GM19468 (cell line): Measurements from ENCODE around the gene TNIK.
A peak's percentile ranks its signal among the peaks of the same experiment; 100 is the strongest.

Experiments used
- ATAC-seq: cut with Tn5 transposase; IDR thresholded peaks from one replicate; pipeline ENCODE4 v1.9.1; 2021; ENCODE audit warnings: mild to moderate bottlenecking, moderate library complexity, moderate number of reproducible peaks; ENCODE audit not compliant: unreplicated experiment; ENCODE audit errors: extremely low read depth

Gene TNIK

DNA sequence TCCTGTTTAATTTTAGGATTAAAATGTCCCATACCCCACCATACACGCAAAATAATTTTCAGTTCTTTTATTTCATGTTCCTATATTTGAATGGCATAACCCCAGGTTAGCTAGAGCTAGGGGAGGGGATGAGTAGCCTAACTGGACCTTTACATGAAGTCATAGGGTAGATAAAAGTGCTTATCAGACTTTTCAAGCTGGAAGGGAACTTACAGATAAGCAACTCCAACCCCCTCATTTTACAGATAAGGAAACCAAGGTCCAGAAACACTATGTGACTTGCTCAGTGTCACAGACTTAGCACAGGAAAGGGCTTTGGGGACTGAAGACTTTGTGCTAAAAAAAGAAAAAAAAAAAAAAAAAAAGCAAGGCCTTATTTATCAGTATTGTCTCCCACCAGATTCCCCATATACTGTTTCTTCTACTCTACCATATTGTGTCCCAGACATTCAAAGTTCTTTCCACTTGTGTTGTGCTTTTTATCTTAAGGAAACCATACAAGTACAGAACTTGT is 10.6 kb upstream of the TNIK start:
- ATAC-seq = no peak

DNA sequence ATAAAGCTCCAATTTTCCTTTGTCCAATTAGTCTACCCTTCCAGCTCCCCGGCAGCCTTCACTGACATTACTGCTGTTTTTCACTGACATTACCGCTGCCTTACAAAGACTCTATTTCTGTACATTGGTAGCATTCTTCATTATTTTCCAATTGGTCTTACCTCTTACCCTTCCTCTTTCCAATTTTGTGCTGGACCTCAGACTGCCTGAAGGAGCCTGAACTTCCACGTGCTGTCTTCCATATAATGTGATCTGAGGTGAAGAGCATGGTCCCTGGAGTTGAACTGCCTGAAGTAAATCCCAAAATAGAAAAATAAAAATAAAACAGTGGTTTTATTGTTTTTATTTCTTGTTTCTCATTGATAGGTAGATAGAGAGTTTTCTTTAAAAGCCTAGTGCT is 9.2 kb upstream of the TNIK start:
- ATAC-seq = no peak

DNA sequence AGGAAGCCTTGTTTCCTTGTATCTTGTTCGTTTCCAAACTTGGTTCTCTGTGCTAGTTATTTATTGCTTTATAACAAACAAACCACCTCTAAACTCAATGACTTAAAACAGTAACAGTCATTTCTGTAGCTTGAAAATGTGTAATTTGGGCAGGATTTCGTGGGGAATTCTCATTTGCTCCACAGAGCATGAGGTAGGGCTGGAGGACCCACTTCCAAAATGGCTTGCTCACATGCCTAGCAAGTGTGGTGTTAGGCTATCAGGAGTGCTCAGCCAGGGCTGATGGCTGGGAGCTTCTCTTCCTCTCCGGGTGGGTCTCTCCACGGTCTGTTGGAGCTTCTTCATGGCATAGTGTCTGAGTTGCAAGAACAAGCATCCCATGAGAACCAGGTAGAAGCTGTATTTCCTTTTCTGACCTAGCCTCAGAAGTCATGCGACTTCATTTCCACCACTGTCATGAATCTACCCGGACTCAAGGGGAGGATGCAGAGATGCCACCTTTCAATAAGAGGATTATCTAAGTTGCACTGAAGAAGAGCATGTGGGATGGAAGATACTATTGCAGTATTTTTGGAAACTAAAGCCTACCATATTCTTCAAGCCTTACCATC is 8.2 kb upstream of the TNIK start:
- no peak for ATAC-seq

DNA sequence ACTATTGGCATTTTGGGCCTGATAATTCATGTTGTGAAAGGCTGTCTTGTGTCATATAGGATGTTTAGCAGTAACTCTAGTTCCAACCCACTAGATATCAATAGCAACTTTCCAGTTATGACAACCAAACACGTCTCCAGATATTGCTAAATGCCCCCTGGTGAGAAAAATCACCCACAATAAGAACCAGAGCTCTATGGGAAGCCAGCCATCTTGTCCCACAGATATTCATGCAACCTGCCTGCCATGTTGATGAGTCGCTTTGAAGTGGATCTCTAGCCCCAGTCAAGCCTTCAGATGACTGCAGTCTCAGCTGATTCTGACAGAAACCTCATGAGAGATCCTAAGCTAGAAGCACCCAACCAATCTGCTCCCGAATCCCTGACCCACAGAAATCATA is 5.6 kb upstream of the TNIK start:
- ATAC-seq = no peak

DNA sequence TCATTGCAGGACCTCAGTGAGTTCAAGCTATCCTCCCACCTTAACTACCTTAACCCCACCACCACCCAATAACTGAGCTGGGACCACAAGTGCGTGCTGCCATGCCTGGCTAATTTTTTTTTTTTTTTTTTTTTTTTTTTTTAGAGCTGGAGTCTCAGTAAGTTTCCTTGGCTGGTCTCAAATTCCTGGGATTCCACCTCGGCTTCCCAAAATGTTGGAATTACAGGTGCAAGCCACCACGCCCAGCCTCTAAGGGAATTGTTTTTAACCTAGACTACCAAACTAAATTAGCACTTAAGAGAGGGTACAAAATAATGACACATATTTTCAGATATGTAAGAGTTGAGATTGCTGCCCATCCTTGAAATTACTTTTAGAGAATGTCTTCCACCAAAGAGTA is 4.3 kb upstream of the TNIK start:
- ATAC-seq = no peak

DNA sequence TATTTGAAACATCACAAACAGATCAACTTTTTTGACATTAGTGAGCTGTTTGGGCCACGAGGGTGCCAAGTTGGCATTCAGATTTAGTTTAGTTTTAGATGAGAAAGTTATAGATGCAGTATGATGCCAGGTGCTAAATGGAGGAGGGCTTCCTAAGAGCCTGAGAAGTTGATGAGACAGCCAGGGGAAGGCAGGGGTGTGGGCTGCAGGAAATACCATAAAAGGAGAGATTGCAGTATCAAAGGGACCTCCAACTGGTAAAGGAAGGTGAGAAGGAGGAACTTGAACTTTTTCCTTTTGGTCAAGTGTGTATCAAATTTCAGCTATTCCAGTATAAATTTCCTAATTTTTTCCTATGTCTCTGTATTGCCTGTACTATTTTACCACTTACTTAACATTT is 2.0 kb upstream of the TNIK start:
- no peak for ATAC-seq

DNA sequence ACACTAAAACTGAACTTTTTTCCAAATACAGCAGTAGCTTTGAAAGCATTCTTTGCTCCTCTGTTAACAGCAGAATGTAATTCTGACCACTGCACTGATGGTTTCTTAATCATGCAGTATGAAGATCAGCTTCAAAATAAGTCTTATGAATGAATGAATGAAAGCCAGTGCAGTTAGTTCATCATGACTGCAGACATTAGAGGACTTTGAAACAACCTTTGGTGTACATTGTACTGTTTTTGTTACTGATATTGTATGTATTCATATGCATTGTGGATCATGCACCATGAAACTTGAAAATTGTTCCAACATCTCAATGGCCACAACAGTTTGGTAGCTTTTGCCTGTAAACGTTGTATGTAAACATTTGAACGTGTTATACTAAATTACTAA is 1.3 kb upstream of the TNIK start:
- no peak for ATAC-seq

DNA sequence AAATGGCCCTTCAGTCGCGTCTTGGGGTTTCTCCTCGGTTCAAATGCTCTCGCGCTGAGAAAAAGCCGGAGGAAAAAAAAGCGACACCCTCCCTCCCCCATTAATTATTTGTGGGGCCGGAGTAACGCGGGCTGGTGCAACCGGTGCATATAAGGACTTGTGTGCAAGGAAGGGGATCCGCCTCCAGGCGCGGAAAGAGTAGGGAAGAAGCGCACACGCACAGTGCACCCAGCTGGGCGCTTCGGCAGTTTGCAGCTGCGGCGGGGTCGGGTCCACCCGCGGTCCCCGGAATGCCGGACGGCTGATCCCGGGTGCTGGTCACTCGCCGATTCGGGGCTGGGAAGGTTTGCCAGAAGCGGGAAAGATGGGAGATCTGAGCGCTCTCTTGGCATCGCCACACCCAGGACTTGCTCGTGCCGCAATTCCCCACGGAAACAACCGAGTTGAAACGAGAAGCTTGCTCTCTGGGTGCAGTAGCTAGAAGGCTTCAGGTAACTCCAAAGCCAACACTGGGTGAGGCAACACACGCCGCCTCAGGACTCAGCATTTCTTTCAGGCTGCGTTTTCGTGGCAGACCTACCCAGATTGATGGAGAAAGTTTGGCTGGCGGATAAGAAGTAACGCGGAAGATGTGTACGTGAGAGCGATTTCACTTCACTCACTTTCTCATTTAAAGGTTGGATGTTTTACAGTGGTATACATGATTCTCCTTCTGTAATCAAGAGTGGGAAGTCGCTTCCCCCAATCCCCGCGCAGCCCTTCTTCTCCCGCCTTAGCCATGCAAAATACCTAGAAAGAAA is 720 bp upstream of the TNIK start:
- peak; percentile 6 for ATAC-seq

DNA sequence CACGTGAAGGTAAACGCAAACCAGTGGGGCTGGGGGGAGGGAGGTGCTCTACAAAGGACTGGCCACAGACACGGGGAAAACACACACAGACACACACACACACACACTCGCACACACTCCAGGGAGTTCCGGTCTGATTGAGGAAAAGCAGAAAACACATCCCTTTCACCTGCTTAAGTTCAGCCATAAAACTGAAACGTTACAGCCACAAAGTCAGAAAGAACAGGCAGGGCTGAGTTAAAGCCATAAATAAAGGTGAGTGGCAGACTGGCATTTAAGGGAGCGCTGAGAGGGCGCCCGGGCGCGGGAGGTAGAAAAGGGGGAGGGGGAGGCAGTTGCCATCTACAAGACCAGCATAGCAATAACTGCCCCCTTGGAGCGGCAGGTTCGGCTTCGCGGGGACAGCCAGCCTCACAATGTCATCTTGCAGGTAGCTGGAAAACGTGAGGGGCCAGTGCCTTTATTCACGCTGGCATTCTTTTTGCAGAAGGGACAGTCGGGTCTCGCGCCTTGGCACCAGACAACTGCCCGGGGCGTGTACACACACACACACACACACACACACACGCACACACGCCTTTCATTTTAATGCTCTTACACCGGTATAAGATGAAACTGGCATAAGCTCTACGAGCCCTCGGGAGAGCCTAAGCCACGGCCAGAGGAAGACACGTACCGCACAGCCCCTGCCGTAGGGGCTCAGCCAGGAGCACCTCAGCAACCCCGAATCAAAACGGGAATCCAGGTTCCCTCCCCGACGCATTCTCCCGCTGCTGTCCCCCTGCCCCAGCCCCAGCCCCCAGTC is 866 bp downstream of the TNIK start:
- ATAC-seq = no peak

DNA sequence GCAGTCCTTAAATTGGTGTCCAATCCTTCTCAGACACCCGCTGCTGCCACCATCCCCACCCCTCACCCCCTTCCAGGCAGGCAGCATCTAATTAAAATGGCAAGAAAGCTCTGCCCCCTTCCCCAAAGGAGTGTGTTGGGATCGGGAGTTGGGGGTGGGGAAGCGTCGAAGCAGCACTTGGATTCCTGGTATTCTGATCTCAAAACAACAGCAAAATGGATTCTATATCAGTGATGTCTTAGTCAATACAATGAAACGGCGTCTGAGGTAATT is 1.4 kb downstream of the TNIK start:
- no peak for ATAC-seq

DNA sequence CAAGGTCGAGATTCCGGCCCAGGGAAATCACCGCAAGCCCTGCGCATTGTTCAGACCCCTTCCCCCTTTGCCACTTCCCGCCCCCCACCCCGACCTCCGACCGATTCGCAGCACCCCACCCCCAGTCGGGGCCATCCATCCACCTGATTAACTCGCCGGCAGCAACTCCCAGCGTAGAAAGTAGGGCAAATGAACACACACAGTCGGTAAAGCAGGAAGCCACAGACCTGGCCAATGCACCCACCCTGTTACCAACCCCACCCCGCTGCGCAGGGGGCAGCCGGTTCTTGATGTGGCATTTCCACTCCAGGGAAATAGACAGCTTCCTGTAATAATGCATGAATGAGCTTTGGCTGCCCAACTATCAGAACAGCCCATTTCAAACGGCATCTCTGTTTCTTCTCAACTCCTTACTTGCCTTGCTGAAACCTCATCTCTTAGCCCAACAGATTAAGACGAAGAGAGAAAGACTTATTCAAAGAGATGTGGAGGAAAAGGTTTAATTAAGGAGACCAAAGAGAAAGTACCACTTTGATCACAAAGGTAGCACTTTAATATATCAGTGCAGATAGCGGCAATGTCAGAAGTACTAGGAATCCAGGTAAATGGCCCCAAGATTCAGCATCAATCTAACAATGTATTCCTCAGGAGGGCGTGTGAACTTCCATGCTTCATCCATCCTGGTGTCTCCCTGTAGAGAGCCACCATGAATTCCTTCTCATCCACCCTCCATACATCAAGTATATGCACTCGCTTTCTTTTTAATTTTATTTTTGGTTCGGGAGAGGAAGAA is 1.9 kb downstream of the TNIK start:
- ATAC-seq = no peak

DNA sequence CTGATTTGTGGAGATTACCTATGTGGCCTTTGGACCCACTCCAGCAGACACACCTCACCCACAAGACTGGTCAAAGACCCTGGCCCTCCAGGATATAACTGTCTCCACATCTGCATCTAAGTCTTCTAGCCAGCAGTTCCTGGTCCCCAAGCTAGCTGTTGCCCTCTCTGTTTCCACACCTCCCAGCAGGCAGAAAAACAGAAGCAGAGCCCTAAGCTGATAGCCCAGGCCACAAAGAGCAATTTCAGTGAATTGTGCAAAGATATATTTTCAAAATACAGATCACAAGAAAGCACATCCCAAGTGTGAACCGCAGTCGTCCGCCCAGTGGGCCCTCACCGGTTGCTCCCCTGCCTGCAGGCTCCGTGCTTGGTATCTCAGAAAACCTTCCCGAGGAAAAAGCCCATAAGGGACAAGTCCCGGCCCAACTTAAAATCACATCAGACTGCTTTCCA is 2.6 kb downstream of the TNIK start:
- no peak for ATAC-seq

DNA sequence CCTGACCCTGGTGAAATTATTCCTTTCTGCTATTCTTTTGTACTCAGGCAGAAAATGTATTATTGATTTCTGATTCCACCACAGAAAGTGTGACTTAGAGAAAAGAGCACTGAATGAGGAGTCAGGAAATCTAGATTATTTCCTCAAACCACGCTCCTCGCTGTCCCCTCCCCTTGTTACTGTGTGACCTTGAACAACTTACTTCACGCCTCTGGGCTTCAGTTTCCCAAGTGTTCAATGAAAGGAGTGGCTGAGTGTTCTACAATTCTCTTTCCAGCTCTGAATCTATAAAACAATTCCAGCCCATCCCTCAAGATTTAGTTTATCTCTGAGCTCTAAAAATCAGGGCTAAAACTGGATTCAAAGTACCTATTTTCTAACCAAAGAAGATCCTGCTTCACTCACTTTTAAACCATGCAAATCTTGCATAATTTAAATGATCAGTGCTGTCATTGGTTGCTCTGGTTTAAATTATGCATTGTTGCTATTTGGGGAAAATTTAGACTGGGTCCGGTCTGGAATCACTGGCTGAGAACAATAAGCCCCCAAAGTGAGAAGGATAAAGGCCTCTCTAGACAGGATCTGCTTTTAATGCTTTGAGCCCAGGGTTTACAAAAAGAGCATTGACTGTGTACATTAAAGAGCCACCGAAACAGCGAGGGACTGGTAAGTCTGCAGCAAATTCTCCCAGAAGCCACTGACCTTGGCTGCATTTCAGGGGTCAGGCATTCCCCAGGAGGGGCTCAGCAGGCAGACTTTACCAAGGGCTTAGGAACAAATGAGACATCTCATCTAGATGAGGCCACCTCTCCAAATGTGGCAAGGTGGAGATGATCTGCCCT is 3.2 kb downstream of the TNIK start:
- no peak for ATAC-seq

DNA sequence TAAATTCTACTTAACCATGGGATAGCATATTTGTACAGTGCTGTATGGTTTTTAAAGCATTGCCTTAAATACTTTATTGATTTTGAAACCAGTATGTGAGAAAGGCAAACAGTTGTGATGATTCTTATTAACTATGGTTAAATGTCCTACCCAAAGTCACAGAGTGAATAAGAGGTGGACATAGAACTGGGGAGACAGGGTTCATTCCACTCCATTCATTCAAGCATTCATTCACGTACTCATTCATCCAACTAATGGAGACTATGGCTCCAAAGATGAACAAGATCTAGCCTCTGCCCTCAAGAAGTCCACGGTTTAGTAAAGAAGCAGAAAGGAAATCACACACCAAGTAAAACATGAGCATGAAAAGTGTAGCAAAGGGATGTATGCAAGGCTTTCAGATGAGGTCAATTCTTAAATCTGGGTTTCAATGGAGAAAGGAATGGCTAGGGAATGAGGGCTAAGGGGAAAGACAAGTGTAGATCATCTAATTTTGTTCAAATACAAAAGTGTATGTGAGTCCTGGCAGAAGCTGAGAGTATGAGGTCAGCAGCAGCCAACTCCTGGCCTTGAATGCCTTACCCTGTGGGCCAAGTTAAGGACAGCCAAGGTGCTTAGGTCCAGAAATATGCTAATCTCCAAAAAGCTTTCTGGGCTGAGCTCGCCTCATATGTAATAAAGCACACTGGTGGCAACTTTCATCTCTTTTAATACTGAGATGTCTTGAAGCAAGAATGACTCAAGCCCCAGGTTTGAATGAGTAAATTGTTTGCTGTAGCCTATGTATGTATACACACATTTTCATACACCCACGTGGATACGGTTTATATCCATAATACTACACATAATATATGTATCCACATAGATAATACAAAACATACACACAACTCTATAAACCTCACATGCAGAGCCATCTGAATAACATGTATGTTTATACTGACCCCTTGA is 4.3 kb downstream of the TNIK start:
- ATAC-seq = no peak

DNA sequence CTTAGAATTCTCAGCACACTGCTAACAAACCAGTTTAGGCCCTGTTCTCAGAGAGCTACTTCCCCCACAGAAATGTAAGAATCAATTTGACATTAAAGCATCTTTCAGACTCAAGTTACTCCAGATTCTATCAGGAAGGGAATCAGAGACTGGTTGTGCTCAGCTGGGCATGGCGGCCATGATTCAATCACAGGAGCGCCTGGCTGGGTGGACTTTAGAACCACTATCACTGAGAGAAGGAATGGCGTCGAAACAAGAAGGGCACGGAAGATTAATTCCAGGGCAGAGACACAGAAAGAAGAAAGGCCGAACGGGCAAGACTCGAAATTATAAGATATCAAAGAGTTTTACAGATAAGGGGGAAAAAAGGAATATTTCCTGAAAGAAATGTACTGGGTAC is 6.2 kb downstream of the TNIK start:
- no peak for ATAC-seq

DNA sequence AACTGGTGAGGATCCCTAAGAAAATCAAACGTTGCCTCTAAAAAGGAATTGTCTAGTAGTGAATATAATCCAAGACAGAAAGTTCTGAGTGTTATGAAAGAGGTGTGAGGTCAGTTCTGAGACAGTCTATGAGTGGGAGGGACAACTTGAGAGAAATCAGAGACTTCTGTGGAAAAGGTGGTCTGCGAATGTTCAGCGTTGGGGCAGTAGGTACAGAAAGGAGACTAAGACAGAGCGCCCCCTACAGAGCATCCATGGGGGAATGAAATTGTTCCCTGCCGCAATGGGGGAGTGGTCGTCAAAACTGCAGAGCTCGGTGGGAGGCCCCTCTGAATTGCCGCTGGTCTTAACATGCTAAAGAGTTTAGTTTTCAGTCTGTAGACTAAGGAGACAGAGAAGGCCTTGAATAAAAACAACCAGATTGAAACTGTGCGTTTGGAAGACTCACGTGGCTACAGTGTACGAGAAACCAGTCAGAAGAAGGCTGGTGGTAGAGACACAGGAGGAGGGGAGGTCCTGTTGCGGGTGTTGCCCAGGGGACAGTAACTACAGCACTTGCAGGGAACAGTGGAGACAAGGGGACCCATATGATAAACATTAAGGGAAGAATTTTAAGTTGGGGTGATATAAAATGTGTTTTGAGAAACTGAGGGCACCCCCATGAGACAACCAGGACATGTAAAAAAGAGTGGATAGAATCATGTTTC is 6.9 kb downstream of the TNIK start:
- ATAC-seq = no peak

DNA sequence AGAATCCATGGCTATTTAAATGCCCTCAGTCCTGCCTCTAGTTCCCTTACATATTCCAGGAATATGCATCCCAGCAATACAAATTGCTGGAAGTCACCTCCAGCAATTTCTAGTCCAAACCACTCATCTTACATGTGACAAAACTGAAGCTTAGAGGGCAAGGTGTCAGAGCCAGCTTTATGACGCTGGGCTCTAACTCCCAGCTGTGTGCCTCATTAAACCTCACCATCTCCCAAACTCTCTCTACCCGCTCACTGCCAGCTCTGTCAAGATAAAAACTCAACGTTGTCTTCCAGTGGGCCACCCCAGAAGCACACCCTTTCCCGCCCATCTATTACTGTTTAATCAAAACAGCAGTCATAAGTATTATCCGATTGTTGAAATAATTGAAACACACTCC is 7.9 kb downstream of the TNIK start:
- no peak for ATAC-seq

DNA sequence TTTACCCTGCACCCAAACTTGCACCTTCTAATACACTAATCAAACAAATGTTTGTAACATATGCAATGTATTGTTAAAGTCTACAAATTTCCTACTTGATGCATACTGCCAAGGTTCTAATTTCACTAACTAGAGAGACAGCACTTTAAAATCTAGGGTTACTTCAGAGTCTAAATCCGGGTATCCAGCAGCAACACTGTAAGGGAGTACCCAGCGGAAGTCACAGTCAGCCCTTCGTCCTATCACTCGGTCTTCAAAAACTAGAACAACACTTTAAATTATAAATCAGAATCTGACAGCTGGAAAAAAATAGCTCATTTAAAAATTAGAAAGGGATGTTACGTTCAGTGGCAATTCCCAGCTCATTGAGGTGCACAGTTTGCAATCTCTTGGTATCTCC is 8.3 kb downstream of the TNIK start:
- no peak for ATAC-seq
